OCI-LY3 (cell line): Measurements from ENCODE around the gene PRDM5.

Experiments
- H2AFZ ChIP-seq: fragments of 200-600, 300-600 bp; shearing (Covaris generic); 2 replicates; pipeline ENCODE4 v1.6.0; 2014; ENCODE audit warnings: antibody characterized with exemption, low read depth, low read length
- H3K27ac ChIP-seq: fragments of 200-600, 300-600 bp; sonication (generic); 2 replicates; pipeline ENCODE4 v1.5.1; 2014; ENCODE audit warnings: mild to moderate bottlenecking, low read length, moderate library complexity, mixed read lengths
- H3K27me3 ChIP-seq: fragments of 200-600, 300-600 bp; sonication (generic); 2 replicates; pipeline ENCODE4 v1.6.1; 2014; ENCODE audit warnings: low read depth, low read length, mixed read lengths
- H3K36me3 ChIP-seq: fragments of 200-600, 300-600 bp; sonication (generic); replicated peaks from 2 replicates; pipeline ENCODE3; 2014; ENCODE audit warnings: low read depth, low read length, mixed read lengths
- H3K4me1 ChIP-seq: fragments of 300-600, 200-600 bp; sonication (generic); 2 replicates; pipeline ENCODE4 v1.6.1; 2014; ENCODE audit warnings: low read length, mixed read lengths
- H3K4me2 ChIP-seq: fragments of 200-600, 300-600 bp; sonication (generic); 2 replicates; pipeline ENCODE4 v1.6.1; 2014; ENCODE audit warnings: low read length, mixed read lengths
- H3K4me3 ChIP-seq: fragments of 300-600, 200-600 bp; sonication (generic); 2 replicates; pipeline ENCODE4 v1.5.1; 2014; ENCODE audit warnings: antibody characterized with exemption, mild to moderate bottlenecking, low read length, moderate library complexity
- H3K79me2 ChIP-seq: fragments of 300-600, 200-600 bp; shearing (Covaris generic); 2 replicates; pipeline ENCODE4 v1.6.1; 2014; ENCODE audit warnings: mild to moderate bottlenecking, low read length, mixed read lengths
- H3K9ac ChIP-seq: fragments of 300-600, 200-600 bp; shearing (Covaris generic); 2 replicates; pipeline ENCODE4 v1.6.0; 2014; ENCODE audit warnings: mild to moderate bottlenecking, low read length, moderate library complexity
- H3K9me3 ChIP-seq: fragments of 200-600, 300-600 bp; shearing (Covaris generic); 2 replicates; pipeline ENCODE4 v1.6.1; 2014; ENCODE audit warnings: low read length, mixed read lengths; ENCODE audit not compliant: insufficient read depth
- H4K20me1 ChIP-seq: fragments of 200-600, 300-600 bp; sonication (generic); 2 replicates; pipeline ENCODE4 v1.6.1; 2016; ENCODE audit warnings: low read length, mixed read lengths; ENCODE audit not compliant: insufficient read depth
- CTCF ChIP-seq: fragments of 200-600, 300-600 bp; sonication (generic); IDR thresholded peaks from 2 replicates; pipeline ENCODE4 v1.5.1; 2014; ENCODE audit warnings: antibody characterized with exemption, low read length, low read depth
- EZH2phosphoT487 ChIP-seq: fragments of 200-600 bp; shearing (Covaris generic); IDR thresholded peaks from 2 replicates; pipeline ENCODE4 v1.6.1; 2018; ENCODE audit warnings: antibody characterized with exemption, mixed run types, low read depth

The PRDM5 gene

GRCh38 chr4:120826449-120826848 lies 96.1 kb downstream of the PRDM5 start:
- H3K9me3 ChIP-seq = no peaks in the 10 kb centered on the region
- no peak overlapping the region for H3K4me3 ChIP-seq
- no peaks in the 10 kb centered on the region for H3K36me3 ChIP-seq
- H3K27me3 ChIP-seq = no peaks in the 10 kb centered on the region
- H3K4me2 ChIP-seq = no peak overlapping the region
- no peak overlapping the region for H3K27ac ChIP-seq
- no peak overlapping the region for H3K9ac ChIP-seq
- H3K4me1 ChIP-seq = no peaks in the 10 kb centered on the region
- H3K79me2 ChIP-seq = no peaks in the 10 kb centered on the region
- no peaks in the 10 kb centered on the region for H4K20me1 ChIP-seq
- no peak overlapping the region for H2AFZ ChIP-seq
- no peak for TF ChIP-seq CTCF
- TF ChIP-seq EZH2phosphoT487 = no peak

- Histone ChIP-seq H3K36me3 (no peaks in the 10 kb centered on the region), H3K4me2 (no peak overlapping the region), H3K4me3 (no peak overlapping the region), H2AFZ (no peak overlapping the region), H3K27me3 (no peaks in the 10 kb centered on the region), H3K79me2 (no peaks in the 10 kb centered on the region), H3K9me3 (no peaks in the 10 kb centered on the region), H4K20me1 (no peaks in the 10 kb centered on the region), H3K9ac (no peak overlapping the region), H3K27ac (no peak overlapping the region), H3K4me1 (peaks cover 4% of the 10 kb centered on the region)
- TF ChIP-seq EZH2phosphoT487 (no peak), CTCF (no peak)
Measured at GRCh38 chr4:120824946-120825345, 97.6 kb downstream of the PRDM5 start.

- H3K36me3 ChIP-seq = no peaks in the 10 kb centered on the region
- no peaks in the 10 kb centered on the region for H3K9me3 ChIP-seq
- H2AFZ ChIP-seq = no peak overlapping the region
- no peak overlapping the region for H3K27ac ChIP-seq
- TF ChIP-seq EZH2phosphoT487 = no peak
- no peak for TF ChIP-seq CTCF
- H4K20me1 ChIP-seq = no peaks in the 10 kb centered on the region
- peaks cover 13% of the 10 kb centered on the region for H3K4me1 ChIP-seq
- H3K27me3 ChIP-seq = no peaks in the 10 kb centered on the region
- no peak overlapping the region for H3K9ac ChIP-seq
- no peak overlapping the region for H3K4me2 ChIP-seq
- H3K79me2 ChIP-seq = no peaks in the 10 kb centered on the region
- H3K4me3 ChIP-seq = no peak overlapping the region
Measured at GRCh38 chr4:120821977-120822376, 100.5 kb downstream of the PRDM5 start.

- H3K9me3 ChIP-seq = no peaks in the 10 kb centered on the region
- H3K4me3 ChIP-seq = no peak overlapping the region
- peaks cover 20% of the 10 kb centered on the region for H3K4me1 ChIP-seq
- H2AFZ ChIP-seq = no peak overlapping the region
- TF ChIP-seq EZH2phosphoT487 (no peak), CTCF (no peak)
- no peaks in the 10 kb centered on the region for H4K20me1 ChIP-seq
- H3K79me2 ChIP-seq = no peaks in the 10 kb centered on the region
- no peak overlapping the region for H3K27ac ChIP-seq
- H3K36me3 ChIP-seq = no peaks in the 10 kb centered on the region
- no peak overlapping the region for H3K4me2 ChIP-seq
- no peak overlapping the region for H3K9ac ChIP-seq
- no peaks in the 10 kb centered on the region for H3K27me3 ChIP-seq
Measured at GRCh38 chr4:120821029-120821428, 101.5 kb downstream of the PRDM5 start.
